ENCODE data around the gene ADARB2.
"Not testable (repeated sequence)": the region's sequence is repeated elsewhere in the genome, so short reads cannot be mapped to it uniquely, and the experiment has no call there.

The ADARB2 gene

DNA sequence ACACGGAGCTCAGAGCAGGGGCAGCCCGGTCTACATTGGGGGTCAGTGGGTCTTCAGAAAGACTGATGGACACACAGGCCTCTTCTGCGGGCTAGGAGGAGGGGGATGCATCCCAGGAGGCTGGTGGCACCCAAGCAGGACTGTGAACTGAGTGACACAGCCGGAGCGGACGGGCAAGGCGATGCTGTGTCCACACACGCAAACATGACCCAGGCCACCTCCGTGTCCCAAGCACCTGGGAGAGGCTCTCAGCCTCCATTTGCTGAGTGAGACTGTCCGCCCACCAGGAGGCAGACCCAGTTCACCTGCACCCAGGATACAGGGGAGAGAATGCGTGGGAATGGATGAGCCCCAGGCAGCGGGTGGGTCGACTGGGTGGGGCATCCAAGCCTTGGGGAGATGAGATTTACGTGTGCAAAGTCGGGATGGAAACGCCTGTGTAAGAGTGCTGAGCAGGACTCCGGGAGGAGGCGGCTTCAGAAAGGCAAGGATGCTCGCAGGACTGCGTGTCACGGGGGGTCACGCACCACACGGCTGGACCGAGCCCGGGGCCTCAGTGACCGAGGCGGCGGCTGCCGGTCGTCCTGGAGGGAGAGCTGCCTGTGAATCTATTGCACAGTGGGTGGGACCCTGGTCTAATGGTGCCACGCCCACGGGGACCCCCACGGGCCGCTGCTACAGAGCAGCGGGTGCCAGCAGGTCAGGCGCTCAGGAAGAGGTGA, 262.8 kb downstream of the ADARB2 start:
- no peak overlapping the region for H3K4me3 ChIP-seq (ENCODE audit: low read depth in 1 of 2, low read length in 2 of 2)
- no peak overlapping the region for H3K27ac ChIP-seq (ENCODE audit: low read length)
- no peaks in the 10 kb centered on the region for H3K36me3 ChIP-seq (ENCODE audit: control insufficient read depth in 1 of 2, insufficient read depth in 2 of 2, low read length in 2 of 2)
- no peaks in the 10 kb centered on the region for H3K4me1 ChIP-seq (ENCODE audit: control insufficient read depth in 1 of 2, insufficient read depth in 2 of 2, low read length in 2 of 2)
- H3K9me3 ChIP-seq (ENCODE audit: control insufficient read depth in 1 of 2, low read length in 2 of 2) = no peaks in the 10 kb centered on the region
- H3K27me3 ChIP-seq (ENCODE audit: low read depth, low read length) = no peaks in the 10 kb centered on the region

- H3K27ac ChIP-seq (ENCODE audit: low read length) = no peak overlapping the region
These were observed 263.5 kb downstream of the ADARB2 start for GRCh38 chr10:1473874-1474273.

DNA sequence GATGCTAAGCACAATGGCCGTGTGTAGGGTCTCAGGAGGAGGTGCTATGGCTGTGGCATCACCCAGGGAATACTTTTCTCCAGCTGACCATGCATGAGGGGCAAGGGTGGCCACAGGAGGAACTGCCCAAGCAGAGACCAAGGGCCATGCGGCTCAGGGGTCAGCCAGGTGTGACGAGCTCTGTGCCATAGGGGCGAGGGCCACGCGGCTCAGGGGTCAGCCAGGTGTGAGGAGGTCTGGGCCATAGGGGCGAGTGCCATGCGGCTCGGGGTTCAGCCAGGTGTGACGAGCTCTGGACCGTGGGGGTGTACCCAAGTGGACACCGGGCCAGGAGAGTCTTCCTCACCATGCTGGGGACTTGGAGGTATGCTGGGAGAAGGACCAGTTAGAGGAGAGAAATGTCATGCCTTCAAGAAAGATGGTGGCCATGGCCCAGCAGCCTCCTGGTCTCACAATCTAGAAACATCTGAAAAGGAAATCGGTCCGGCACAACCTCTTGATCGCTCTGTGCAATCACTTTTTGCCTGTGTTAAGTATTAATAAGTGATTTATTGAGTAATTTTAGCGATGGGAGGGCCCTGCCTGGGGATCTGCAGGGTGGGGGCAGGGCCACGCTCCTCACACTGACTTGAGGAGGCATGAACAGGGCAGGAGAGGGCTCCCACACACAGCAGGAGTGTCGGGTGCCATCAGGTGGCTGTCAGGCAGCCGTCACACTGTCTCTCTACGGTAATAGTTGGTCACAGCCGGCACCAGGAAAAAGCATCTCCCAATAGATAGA, 265.0 kb downstream of the ADARB2 start:
- Histone ChIP-seq H3K36me3 (ENCODE audit: control insufficient read depth in 1 of 2, insufficient read depth in 2 of 2, low read length in 2 of 2) (no peaks in the 10 kb centered on the region), H3K4me1 (ENCODE audit: control insufficient read depth in 1 of 2, insufficient read depth in 2 of 2, low read length in 2 of 2) (no peaks in the 10 kb centered on the region), H3K4me3 (ENCODE audit: low read depth in 1 of 2, low read length in 2 of 2) (no peak overlapping the region), H3K27ac (ENCODE audit: low read length) (no peak overlapping the region), H3K9me3 (ENCODE audit: control insufficient read depth in 1 of 2, low read length in 2 of 2) (no peaks in the 10 kb centered on the region), H3K27me3 (ENCODE audit: low read depth, low read length) (no peaks in the 10 kb centered on the region)

More at GRCh38 chr10:1473874-1474273, 263.5 kb downstream of the ADARB2 start:
- H3K4me3 ChIP-seq (ENCODE audit: low read depth in 1 of 2, low read length in 2 of 2) = no peak overlapping the region
- no peaks in the 10 kb centered on the region for H3K9me3 ChIP-seq (ENCODE audit: control insufficient read depth in 1 of 2, low read length in 2 of 2)
- H3K27me3 ChIP-seq (ENCODE audit: low read depth, low read length) = no peaks in the 10 kb centered on the region
- no peaks in the 10 kb centered on the region for H3K4me1 ChIP-seq (ENCODE audit: control insufficient read depth in 1 of 2, insufficient read depth in 2 of 2, low read length in 2 of 2)
- no peaks in the 10 kb centered on the region for H3K36me3 ChIP-seq (ENCODE audit: control insufficient read depth in 1 of 2, insufficient read depth in 2 of 2, low read length in 2 of 2)

DNA sequence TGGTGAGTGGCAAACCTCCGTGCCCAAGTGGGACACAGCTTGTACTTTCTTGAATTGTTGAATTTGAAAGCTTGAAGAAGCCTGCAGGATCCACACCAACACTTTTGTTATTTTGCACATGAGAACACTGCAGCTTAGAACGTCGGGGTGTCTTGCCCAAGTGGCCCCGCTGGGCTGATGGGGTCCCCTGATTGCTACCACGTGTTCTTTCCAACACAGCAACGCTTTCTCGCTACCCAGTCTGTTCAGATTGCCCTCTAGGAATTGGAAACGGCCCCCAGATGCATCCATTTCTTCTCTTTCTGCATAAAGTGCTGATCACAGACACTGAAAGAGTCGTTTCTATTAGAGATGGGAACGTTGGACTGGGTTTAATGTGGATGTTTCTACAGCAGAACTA, 268.5 kb downstream of the ADARB2 start:
- Histone ChIP-seq H3K36me3 (ENCODE audit: control insufficient read depth in 1 of 2, insufficient read depth in 2 of 2, low read length in 2 of 2) (no peaks in the 10 kb centered on the region), H3K27me3 (ENCODE audit: low read depth, low read length) (no peaks in the 10 kb centered on the region), H3K4me1 (ENCODE audit: control insufficient read depth in 1 of 2, insufficient read depth in 2 of 2, low read length in 2 of 2) (no peaks in the 10 kb centered on the region), H3K9me3 (ENCODE audit: control insufficient read depth in 1 of 2, low read length in 2 of 2) (no peaks in the 10 kb centered on the region), H3K4me3 (ENCODE audit: low read depth in 1 of 2, low read length in 2 of 2) (no peak overlapping the region), H3K27ac (ENCODE audit: low read length) (no peak overlapping the region)

DNA sequence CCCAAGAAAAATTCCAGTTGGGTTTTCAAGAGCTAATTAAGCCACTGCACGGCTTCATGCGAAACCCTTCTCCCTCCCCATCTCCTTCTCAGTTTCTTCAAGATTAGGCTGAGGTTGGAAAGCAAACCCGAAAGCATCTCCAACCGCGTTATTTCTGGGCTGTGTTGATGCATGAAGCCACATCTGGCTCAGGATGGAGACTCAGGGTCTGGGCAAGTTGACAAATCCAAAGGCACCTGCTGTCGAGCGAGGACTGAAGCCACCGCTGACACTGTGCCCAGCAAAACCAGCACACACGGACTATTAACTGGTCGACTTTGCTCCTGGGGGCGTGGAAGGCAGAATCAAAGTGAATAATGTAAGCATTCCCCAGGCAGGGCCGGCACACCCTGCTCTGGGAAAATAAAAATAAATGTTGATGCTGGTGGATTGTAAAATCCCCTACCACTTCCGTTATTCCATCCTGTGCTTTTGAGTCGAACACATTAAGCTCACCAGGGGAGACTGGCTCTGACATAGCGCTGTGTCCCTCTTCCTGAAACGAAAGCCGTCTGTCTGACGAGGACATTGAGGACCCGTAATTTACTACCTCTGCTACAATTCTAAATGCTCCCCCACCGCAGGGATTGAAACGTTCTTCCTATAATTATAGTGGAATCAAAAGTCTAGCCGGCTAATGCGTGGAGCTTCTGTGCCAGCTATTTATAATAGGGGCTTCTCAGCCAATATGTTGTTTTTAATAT, 269.8 kb downstream of the ADARB2 start:
- H3K27me3 ChIP-seq (ENCODE audit: low read depth, low read length) = no peaks in the 10 kb centered on the region
- no peaks in the 10 kb centered on the region for H3K4me1 ChIP-seq (ENCODE audit: control insufficient read depth in 1 of 2, insufficient read depth in 2 of 2, low read length in 2 of 2)
- H3K36me3 ChIP-seq (ENCODE audit: control insufficient read depth in 1 of 2, insufficient read depth in 2 of 2, low read length in 2 of 2) = no peaks in the 10 kb centered on the region
- H3K9me3 ChIP-seq (ENCODE audit: control insufficient read depth in 1 of 2, low read length in 2 of 2) = no peaks in the 10 kb centered on the region
- H3K4me3 ChIP-seq (ENCODE audit: low read depth in 1 of 2, low read length in 2 of 2) = no peak overlapping the region
- no peak overlapping the region for H3K27ac ChIP-seq (ENCODE audit: low read length)

DNA sequence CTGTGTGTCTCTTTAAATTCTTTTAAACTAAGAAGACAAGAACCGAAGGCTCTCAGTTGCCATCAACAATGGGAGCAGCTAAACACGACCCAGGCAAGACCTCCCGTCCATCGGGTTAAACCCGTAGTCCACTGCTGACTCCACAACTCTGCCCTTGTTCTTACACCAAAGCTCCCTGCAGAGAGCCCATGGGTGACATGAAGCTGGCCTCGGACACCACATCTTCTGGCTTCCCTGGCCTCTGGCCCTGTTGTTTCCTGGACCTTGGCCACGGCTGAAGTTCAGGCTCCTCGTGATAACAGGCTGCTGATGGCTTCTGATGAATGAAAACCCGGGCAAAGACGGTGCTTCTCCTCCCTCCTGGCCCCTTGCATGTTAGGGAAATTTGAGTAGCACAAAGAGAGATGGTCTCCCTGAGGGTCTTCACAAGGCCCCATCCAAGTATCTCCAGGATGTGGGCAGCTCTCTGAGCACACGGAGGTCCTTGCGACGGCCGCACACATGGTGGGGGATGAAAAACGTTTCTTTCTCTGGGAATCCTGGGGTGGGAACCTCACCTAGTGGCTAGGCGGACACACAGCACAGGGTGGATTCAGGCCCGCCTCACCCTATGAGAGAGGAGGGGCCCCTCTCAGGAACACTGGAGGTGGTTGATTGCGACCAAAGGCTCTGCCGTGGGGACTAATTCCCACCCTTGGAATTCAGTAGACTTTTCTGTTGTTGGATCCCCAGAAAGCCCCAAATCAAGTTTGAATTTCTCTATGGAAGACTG, 271.1 kb downstream of the ADARB2 start:
- Histone ChIP-seq H3K27me3 (ENCODE audit: low read depth, low read length) (no peaks in the 10 kb centered on the region), H3K27ac (ENCODE audit: low read length) (no peak overlapping the region), H3K9me3 (ENCODE audit: control insufficient read depth in 1 of 2, low read length in 2 of 2) (no peaks in the 10 kb centered on the region), H3K4me3 (ENCODE audit: low read depth in 1 of 2, low read length in 2 of 2) (no peak overlapping the region), H3K4me1 (ENCODE audit: control insufficient read depth in 1 of 2, insufficient read depth in 2 of 2, low read length in 2 of 2) (no peaks in the 10 kb centered on the region), H3K36me3 (ENCODE audit: control insufficient read depth in 1 of 2, insufficient read depth in 2 of 2, low read length in 2 of 2) (no peaks in the 10 kb centered on the region)

- Histone ChIP-seq H3K27me3 (ENCODE audit: low read depth, low read length) (no peaks in the 10 kb centered on the region), H3K36me3 (ENCODE audit: control insufficient read depth in 1 of 2, insufficient read depth in 2 of 2, low read length in 2 of 2) (no peaks in the 10 kb centered on the region)
These were observed 271.9 kb downstream of the ADARB2 start for GRCh38 chr10:1465418-1465911.

DNA sequence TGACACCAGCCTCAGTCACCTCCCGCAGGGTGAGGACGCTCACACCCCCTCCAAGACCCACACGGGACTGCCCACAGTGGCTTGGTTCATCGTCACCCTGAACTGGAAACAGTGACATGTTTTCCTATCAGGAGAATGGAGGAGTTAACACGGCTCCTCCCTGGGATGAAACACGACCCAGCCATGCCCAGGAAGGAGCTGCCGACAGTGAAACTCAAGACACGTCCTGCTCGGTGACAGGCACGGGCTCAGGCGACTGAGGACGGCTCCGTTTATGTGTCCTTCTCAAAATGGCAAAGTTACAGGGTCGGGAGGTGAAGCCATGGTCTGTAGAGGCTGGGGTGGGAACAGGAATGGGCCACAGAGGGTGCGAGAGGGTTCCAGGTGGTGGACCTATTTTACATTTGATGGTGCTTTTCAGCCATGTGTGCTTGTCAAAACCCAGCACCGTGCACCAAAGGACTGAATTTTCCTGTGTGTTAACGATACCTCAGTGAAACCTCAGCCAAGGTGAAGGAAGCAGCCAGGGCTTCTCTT, 272.4 kb downstream of the ADARB2 start:
- Histone ChIP-seq H3K36me3 (ENCODE audit: control insufficient read depth in 1 of 2, insufficient read depth in 2 of 2, low read length in 2 of 2) (no peaks in the 10 kb centered on the region), H3K4me1 (ENCODE audit: control insufficient read depth in 1 of 2, insufficient read depth in 2 of 2, low read length in 2 of 2) (no peaks in the 10 kb centered on the region), H3K4me3 (ENCODE audit: low read depth in 1 of 2, low read length in 2 of 2) (no peak overlapping the region), H3K9me3 (ENCODE audit: control insufficient read depth in 1 of 2, low read length in 2 of 2) (no peaks in the 10 kb centered on the region), H3K27ac (ENCODE audit: low read length) (no peak overlapping the region), H3K27me3 (ENCODE audit: low read depth, low read length) (no peaks in the 10 kb centered on the region)

More at GRCh38 chr10:1465418-1465911, 271.9 kb downstream of the ADARB2 start:
- H3K9me3 ChIP-seq (ENCODE audit: control insufficient read depth in 1 of 2, low read length in 2 of 2) = no peaks in the 10 kb centered on the region
- no peak overlapping the region for H3K27ac ChIP-seq (ENCODE audit: low read length)
- no peak overlapping the region for H3K4me3 ChIP-seq (ENCODE audit: low read depth in 1 of 2, low read length in 2 of 2)
- no peaks in the 10 kb centered on the region for H3K4me1 ChIP-seq (ENCODE audit: control insufficient read depth in 1 of 2, insufficient read depth in 2 of 2, low read length in 2 of 2)

GRCh38 chr10:1463971-1464370, 273.4 kb downstream of the ADARB2 start:
- not testable (repeated sequence) for H3K4me1 ChIP-seq (ENCODE audit: control insufficient read depth in 1 of 2, insufficient read depth in 2 of 2, low read length in 2 of 2); H3K36me3 ChIP-seq (ENCODE audit: control insufficient read depth in 1 of 2, insufficient read depth in 2 of 2, low read length in 2 of 2); H3K27me3 ChIP-seq (ENCODE audit: low read depth, low read length); H3K4me3 ChIP-seq (ENCODE audit: low read depth in 1 of 2, low read length in 2 of 2); H3K27ac ChIP-seq (ENCODE audit: low read length); H3K9me3 ChIP-seq (ENCODE audit: control insufficient read depth in 1 of 2, low read length in 2 of 2)

DNA sequence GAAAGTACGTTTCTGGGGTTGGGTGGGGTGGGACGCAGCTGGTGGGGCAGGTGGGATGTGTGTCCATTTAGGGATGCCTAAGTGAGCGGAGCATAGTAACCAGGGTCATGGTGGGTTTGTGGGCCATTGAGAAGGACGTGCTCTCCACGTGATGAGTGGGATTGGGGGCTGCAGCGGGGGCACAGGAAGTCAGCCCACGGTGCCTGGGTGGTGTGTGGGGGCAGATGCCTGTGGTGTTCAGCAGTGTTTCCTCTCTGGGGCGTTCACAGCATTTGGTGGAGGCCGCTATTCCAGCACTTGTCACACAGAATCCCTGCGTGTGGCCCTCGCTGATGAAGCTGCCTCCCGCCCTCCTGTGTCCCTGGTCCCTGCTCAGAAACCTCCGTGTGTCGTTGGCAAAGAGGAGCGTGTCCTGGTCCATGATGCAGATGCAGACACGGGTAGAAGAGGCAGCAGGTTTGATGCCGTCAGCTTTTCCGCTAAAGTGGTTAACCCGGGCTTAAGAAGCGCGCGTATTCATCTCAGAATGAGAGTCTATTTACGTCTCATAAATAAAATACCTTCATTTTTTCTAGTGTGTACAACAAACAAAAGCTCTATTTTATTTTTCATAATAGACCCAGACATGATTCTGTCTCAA, 274.2 kb downstream of the ADARB2 start:
- Histone ChIP-seq H3K27me3 (ENCODE audit: low read depth, low read length) (no peaks in the 10 kb centered on the region), H3K9me3 (ENCODE audit: control insufficient read depth in 1 of 2, low read length in 2 of 2) (no peaks in the 10 kb centered on the region), H3K36me3 (ENCODE audit: control insufficient read depth in 1 of 2, insufficient read depth in 2 of 2, low read length in 2 of 2) (no peaks in the 10 kb centered on the region), H3K4me1 (ENCODE audit: control insufficient read depth in 1 of 2, insufficient read depth in 2 of 2, low read length in 2 of 2) (no peaks in the 10 kb centered on the region), H3K4me3 (ENCODE audit: low read depth in 1 of 2, low read length in 2 of 2) (no peak overlapping the region), H3K27ac (ENCODE audit: low read length) (no peak overlapping the region)

All from muscle layer of duodenum (tissue), 2 donors.